Measurements from ENCODE around the gene RIPK4.
"Not testable (repeated sequence)": the region's sequence is repeated elsewhere in the genome, so short reads cannot be mapped to it uniquely, and the experiment has no call there.

The RIPK4 gene

DNA sequence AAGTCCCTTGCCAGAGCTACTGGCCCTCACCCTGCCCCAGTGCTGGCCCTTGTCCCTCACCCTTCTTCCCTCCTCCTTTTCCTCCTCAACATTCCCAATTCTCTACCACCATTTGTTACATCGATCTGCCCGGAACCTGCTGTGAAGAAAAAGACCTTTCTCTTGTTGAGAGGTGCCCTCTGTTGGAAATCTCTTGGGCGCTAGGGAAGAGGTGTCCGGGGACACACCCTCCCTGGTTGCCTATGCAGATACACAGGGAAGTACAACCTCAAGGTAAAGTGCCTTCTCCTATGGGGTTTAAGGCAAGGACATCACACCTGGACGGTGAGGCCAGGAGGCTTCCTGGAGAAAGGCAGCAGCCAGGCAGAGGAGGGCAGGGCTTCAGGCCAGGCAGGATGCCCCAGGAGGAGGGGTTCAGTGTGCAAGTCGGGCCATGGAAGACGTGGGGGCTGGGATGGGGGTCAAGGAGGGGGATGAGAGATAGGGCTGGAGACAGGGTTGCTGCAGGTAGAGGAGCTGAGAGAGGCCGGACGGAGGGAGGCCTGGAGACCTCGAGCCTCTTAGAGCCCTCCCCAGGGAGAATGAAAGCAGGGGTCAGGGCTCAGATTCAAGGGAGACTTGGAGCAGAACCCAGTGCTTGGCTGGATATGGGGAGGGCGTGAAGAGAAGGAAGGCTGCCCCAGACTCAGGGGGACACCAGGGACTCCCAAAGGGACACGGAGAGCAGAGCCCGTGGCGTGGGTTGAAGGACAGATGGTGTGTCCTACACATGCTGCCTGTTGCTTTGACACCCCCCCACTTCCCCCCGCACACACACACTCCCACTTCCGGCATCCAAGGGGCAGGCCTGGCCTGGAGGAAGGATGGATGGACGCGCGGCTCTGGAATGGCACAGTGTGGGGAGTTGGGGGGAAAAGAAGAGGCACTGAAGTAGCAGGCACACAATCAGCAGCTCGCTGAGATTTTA is 44.5 kb downstream of the RIPK4 start:
- no peak for TF ChIP-seq CTCF (IDR thresholded peaks at IDR 0.05; ENCODE audit: low read depth, low read length)
- DNase-seq (ENCODE audit: extremely low read depth, low read depth): no peak

- DNase-seq (ENCODE audit: extremely low read depth, low read depth): no peak
- no peak for TF ChIP-seq CTCF (IDR thresholded peaks at IDR 0.05; ENCODE audit: low read depth, low read length)
Measured at GRCh38 chr21:41720250-41720649, 46.6 kb downstream of the RIPK4 start.

GRCh38 chr21:41719691-41720090 is 47.2 kb downstream of the RIPK4 start:
- no peak for DNase-seq (ENCODE audit: extremely low read depth, low read depth)
- no peak for TF ChIP-seq CTCF (IDR thresholded peaks at IDR 0.05; ENCODE audit: low read depth, low read length)

DNA sequence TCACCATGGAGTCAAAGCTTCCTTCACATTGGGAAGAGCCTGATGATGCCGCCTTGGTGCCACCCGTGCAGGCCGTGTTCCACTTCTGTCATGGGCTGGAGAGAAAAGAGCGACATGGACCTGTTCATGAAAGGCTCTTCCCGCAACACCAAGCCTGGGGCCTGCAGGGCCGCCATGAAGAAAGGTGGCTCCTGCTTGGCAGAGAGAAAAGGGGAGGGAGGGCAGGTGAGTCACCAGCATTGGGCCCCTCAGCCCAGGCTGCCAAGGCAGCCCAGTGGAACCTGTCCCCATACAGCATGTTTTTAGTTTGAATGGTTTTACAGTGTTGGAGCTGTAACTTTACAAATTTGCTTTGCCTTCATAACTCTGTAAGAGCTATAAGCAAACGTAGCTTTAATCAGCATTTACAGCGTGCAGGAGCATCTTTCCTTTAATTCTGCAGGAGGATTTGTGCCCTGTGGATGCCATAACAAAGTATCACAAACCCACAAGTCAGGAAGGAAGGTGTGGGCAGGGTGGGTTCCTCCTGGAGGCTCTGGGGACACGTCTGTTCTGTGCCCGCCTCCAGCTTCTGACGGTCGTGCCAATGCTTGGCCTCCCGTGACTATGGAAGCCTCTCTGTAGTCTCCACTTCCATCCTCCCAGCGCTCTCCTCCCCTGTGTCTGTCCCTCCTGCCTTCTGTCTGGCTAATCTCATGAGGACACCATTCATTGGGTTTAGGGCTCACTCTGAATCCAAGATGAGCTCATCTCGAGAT is 49.1 kb downstream of the RIPK4 start:
- no peak for TF ChIP-seq CTCF (IDR thresholded peaks at IDR 0.05; ENCODE audit: low read depth, low read length)
- no peak for DNase-seq (ENCODE audit: extremely low read depth, low read depth)

- TF ChIP-seq CTCF (IDR thresholded peaks at IDR 0.05; ENCODE audit: low read depth, low read length): no peak
- DNase-seq (ENCODE audit: extremely low read depth, low read depth): no peak
Measured at GRCh38 chr21:41716751-41717150, 50.1 kb downstream of the RIPK4 start.

GRCh38 chr21:41715649-41716281 is 51.1 kb downstream of the RIPK4 start:
- no peak for TF ChIP-seq CTCF (IDR thresholded peaks at IDR 0.05; ENCODE audit: low read depth, low read length)
- no peak for DNase-seq (ENCODE audit: extremely low read depth, low read depth)

- not testable (repeated sequence) for DNase-seq (ENCODE audit: extremely low read depth, low read depth)
Measured at GRCh38 chr21:41714299-41714865, 52.5 kb downstream of the RIPK4 start.

Measured in AG09319 (cell line).